GM18858 (cell line): ENCODE results near the gene MGMT.

ENCODE experiments used
- ATAC-seq: cut with Tn5 transposase; IDR thresholded peaks from one replicate; pipeline ENCODE4 v1.9.1; 2021; ENCODE audit not compliant: unreplicated experiment

MGMT gene

GRCh38 chr10:129815898-129816655 is 349.0 kb downstream of the MGMT start:
- ATAC-seq, result no peak

GRCh38 chr10:129816656-129817045 is 349.6 kb downstream of the MGMT start:
- no peak for ATAC-seq
